Transverse colon (tissue), 4 donors: ENCODE data around the gene RTP5. TPM values are rescaled to one million over a fixed set of nuclear protein-coding genes. Genes with fewer than 3 reads are reported as not detected.

Source experiments
- DNase-seq: peaks from one replicate; pipeline ENCODE4 v3.0.0-alpha.2; 2019
- H3K27ac ChIP-seq, 4 donors: fragments of 200-600 bp; sonication (generic); 2 replicates each; pipeline ENCODE4 v1.5.1; 2016 to 2018; ENCODE audit warnings: inconsistent platforms in 4 of 4
- H3K27me3 ChIP-seq: fragments of 200-600 bp; sonication (generic); 2 replicates; pipeline ENCODE4 v1.5.1; 2017; ENCODE audit warnings: inconsistent platforms
- H3K36me3 ChIP-seq, 4 donors: fragments of 200-600 bp; sonication (generic); 2 replicates each; pipeline ENCODE4 v1.5.1; 2017 to 2019; ENCODE audit warnings: inconsistent platforms in 4 of 4
- H3K4me1 ChIP-seq, 4 donors: fragments of 200-600 bp; sonication (generic); 2 replicates each; pipeline ENCODE4 v1.5.1; 2017 to 2020; ENCODE audit warnings: inconsistent platforms in 4 of 4
- H3K4me3 ChIP-seq, 4 donors: fragments of 200-600 bp; sonication (generic); 1 replicate in 1 of 4; 2 replicates in 3 of 4; pipeline versions ENCODE4 v1.5.1 to v1.6.1; 2017 to 2019; ENCODE audit warnings: inconsistent platforms in 4 of 4
- H3K9me3 ChIP-seq, 2 donors: fragments of 200-600 bp; sonication (generic); 2 replicates each; pipeline ENCODE4 v1.5.1; 2017 to 2019; ENCODE audit warnings: inconsistent platforms in 2 of 2
- EP300 ChIP-seq: sonication (generic); formaldehyde crosslinking; IDR thresholded peaks from one replicate; pipeline ENCODE4 v1.6.1; 2017; ENCODE audit warnings: antibody characterized with exemption, low read depth
- POLR2A ChIP-seq: fragments of 450-650 bp; IDR thresholded peaks from one replicate; pipeline ENCODE4 v1.6.1; 2016; ENCODE audit warnings: antibody characterized with exemption, mild to moderate bottlenecking, moderate library complexity
- POLR2AphosphoS5 ChIP-seq, 3 donors: sonication (generic); formaldehyde crosslinking; IDR thresholded peaks; one replicate each; pipeline ENCODE4 v1.6.1; 2016; ENCODE audit warnings: antibody characterized with exemption in 3 of 3
- WGBS, 2 donors: methylation state at CpG; one replicate each; pipeline ENCODE4 v1.1.5; 2018; ENCODE audit warnings: low coverage in 1 of 2; 5-methylcytosine and 5-hydroxymethylcytosine counted together
- in situ Hi-C, 4 donors: fragments of 200-750 bp; cut with MboI; loops; one replicate each; pipeline versions ENCODE4 v1.15.0 to v1.15.1; 2017; ENCODE audit warnings: low sequenced_read_pairs in 3 of 4, low pct_ligation_motif_present in 1 of 4, low pct_unique_long_range_greater_than_20kb in 1 of 4
- intact Hi-C: fragments of 100-400 bp; cut with DNase I; formaldehyde crosslinking; loops from one replicate; pipeline ENCODE4 v1.15.1; 2023; ENCODE audit warnings: low total_unique reads
- total RNA-seq, 4 donors: library from RNA; depleted of rRNA; stranded (reverse); fragments of >200 nt; gene quantifications; one replicate each; pipeline ENCODE4 v1.1.0, GENCODE V29; 2016
- TF ChIP-seq, protein P1 (sequence below), 5 experiments: fragments of 200-600 bp in 3 of 5; fragments of 450-650 bp in 2 of 5; sonication (generic) in 3 of 5; IDR thresholded peaks; 1 replicate in 2 of 5; 2 replicates in 3 of 5; pipeline ENCODE4 v1.5.1; 2016 to 2017; ENCODE audit warnings: antibody characterized with exemption in 5 of 5, inconsistent platforms in 3 of 5, mild to moderate bottlenecking in 2 of 5, moderate library complexity in 1 of 5

The RTP5 gene
- total RNA-seq, 4 donors from 2014 or later: 0.16 TPM; not detected in 3

- Histone ChIP-seq H3K27ac (no peak overlapping the region), H3K27me3 (no peaks in the 10 kb centered on the region), H3K4me3 (no peak overlapping the region), H3K36me3 (no peaks in the 10 kb centered on the region), H3K4me1 (peaks cover 0 to 3% (median 0%) of the 10 kb centered on the region in 4 donors), H3K9me3 (no peaks in the 10 kb centered on the region)
- in situ Hi-C loops (no loop called here), intact Hi-C loops (no loop called here)
- 80 to 88% methylated on average over 1 to 23 of the region's 24 CpGs for WGBS, 2 donors
- TF ChIP-seq POLR2AphosphoS5 (IDR thresholded peaks at IDR 0.05): no peak
- TF ChIP-seq, protein P1, sequence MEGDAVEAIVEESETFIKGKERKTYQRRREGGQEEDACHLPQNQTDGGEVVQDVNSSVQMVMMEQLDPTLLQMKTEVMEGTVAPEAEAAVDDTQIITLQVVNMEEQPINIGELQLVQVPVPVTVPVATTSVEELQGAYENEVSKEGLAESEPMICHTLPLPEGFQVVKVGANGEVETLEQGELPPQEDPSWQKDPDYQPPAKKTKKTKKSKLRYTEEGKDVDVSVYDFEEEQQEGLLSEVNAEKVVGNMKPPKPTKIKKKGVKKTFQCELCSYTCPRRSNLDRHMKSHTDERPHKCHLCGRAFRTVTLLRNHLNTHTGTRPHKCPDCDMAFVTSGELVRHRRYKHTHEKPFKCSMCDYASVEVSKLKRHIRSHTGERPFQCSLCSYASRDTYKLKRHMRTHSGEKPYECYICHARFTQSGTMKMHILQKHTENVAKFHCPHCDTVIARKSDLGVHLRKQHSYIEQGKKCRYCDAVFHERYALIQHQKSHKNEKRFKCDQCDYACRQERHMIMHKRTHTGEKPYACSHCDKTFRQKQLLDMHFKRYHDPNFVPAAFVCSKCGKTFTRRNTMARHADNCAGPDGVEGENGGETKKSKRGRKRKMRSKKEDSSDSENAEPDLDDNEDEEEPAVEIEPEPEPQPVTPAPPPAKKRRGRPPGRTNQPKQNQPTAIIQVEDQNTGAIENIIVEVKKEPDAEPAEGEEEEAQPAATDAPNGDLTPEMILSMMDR (IDR thresholded peaks at IDR 0.05): no peak
- no peak for TF ChIP-seq EP300
- TF ChIP-seq POLR2A: no peak
- DNase-seq: no peak
Observed at GRCh38 chr2:241887806-241888522, 18.4 kb downstream of the RTP5 start.

- intact Hi-C loops (no loop called here), in situ Hi-C loops (no loop called here)
- no peak for DNase-seq
- Histone ChIP-seq H3K36me3 (no peaks in the 10 kb centered on the region), H3K4me1 (no peaks in the 10 kb centered on the region), H3K4me3 (no peak overlapping the region), H3K27me3 (no peaks in the 10 kb centered on the region), H3K9me3 (no peaks in the 10 kb centered on the region), H3K27ac (no peak overlapping the region)
- no peak for TF ChIP-seq EP300
- no peak for TF ChIP-seq POLR2AphosphoS5 (IDR thresholded peaks at IDR 0.05)
- TF ChIP-seq, protein P1 (IDR thresholded peaks at IDR 0.05): no peak
- no peak for TF ChIP-seq POLR2A
- WGBS, 2 donors: 77 to 100% methylated on average over 1 to 4 of the region's 6 CpGs
Observed at GRCh38 chr2:241888641-241889040, 19.1 kb downstream of the RTP5 start.

DNA sequence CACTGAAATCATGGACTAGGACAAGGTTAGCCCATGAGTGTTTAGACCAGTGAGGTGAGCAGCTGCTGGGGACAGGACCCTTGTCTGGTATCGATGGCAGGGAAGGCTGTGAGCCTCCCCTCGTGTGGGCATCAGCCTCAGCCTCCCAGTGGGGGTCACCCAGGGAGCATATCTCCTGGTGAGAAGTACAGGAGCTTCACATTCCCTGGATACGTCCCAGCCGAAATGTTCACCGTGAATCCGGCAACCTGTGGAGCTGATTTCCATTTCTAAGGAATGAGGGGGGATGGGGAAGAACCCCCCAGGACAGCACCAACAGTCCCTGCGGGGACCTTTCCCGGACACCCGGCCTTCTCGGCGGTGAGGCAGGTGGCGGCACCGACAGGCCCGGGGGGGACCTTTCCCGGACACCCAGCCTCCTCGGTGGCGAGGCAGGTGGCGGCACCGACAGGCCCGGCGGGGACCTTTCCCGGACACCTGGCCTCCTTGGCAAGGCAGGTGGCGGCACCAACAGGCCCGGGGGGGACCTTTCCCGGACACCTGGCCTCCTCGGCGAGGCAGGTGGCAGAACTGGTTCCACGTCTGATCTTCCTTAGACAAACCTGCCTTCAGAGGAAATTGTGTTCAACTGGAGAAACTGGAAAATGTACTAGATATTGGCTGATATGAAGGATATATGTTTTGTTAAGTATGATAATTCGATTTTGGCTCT is 21.2 kb downstream of the RTP5 start:
- WGBS, 2 donors: 63 to 79% methylated on average over 1 to 29 of the region's 29 CpGs
- no peak overlapping the region for H3K27ac ChIP-seq
- no peak for DNase-seq

More for the DNA sequence above, 21.2 kb downstream of the RTP5 start:
- Histone ChIP-seq H3K27me3 (no peaks in the 10 kb centered on the region), H3K36me3 (no peaks in the 10 kb centered on the region), H3K4me1 (no peaks in the 10 kb centered on the region), H3K9me3 (no peaks in the 10 kb centered on the region), H3K4me3 (no peak overlapping the region)
- in situ Hi-C loops (no loop called here), intact Hi-C loops (no loop called here)
- TF ChIP-seq POLR2AphosphoS5 (IDR thresholded peaks at IDR 0.05): no peak
- no peak for TF ChIP-seq POLR2A
- TF ChIP-seq EP300: no peak
- TF ChIP-seq, protein P1 (IDR thresholded peaks at IDR 0.05): no peak
